IMR-90 (cell line): ENCODE results near the gene FAHD1.

Source experiments
- BHLHE40 ChIP-seq: fragments of 150-350 bp; IDR thresholded peaks from 2 replicates; pipeline ENCODE4 v1.6.1; 2016; ENCODE audit warnings: mild to moderate bottlenecking, low read depth, low read length
- CEBPB ChIP-seq: IDR thresholded peaks from 2 replicates; pipeline ENCODE4 v1.6.1; 2012; ENCODE audit warnings: low read depth, low read length, improper control_type of control experiment
- CHD1 ChIP-seq: IDR thresholded peaks from 2 replicates; pipeline ENCODE4 v1.6.1; 2012; ENCODE audit warnings: low read depth, low read length, improper control_type of control experiment
- CTCF ChIP-seq: conservative IDR thresholded peaks from 2 replicates; pipeline ENCODE4 v1.5.1; 2012; ENCODE audit warnings: mild to moderate bottlenecking, low read depth, low read length, improper control_type of control experiment
- ELK1 ChIP-seq: fragments of 150-350 bp; IDR thresholded peaks from 2 replicates; pipeline ENCODE4 v1.6.1; 2016; ENCODE audit warnings: low read depth, mild to moderate bottlenecking, low read length, moderate library complexity, borderline replicate concordance
- MAFK ChIP-seq: IDR thresholded peaks from 2 replicates; pipeline ENCODE4 v1.6.1; 2012; ENCODE audit warnings: low read depth, low read length, improper control_type of control experiment
- MAZ ChIP-seq: IDR thresholded peaks from 2 replicates; pipeline ENCODE4 v1.6.1; 2012; ENCODE audit warnings: low read depth, mild to moderate bottlenecking, low read length, improper control_type of control experiment, moderate library complexity, borderline replicate concordance
- MXI1 ChIP-seq: IDR thresholded peaks from 2 replicates; pipeline ENCODE4 v1.6.1; 2012; ENCODE audit warnings: low read depth, mild to moderate bottlenecking, low read length, moderate library complexity, borderline replicate concordance
- POLR2A ChIP-seq: IDR thresholded peaks from 2 replicates; pipeline ENCODE4 v1.6.1; 2012; ENCODE audit warnings: mild to moderate bottlenecking, low read depth, low read length
- RAD21 ChIP-seq: IDR thresholded peaks from 2 replicates; pipeline ENCODE4 v1.6.1; 2012; ENCODE audit warnings: low read length, improper control_type of control experiment
- RCOR1 ChIP-seq: IDR thresholded peaks from 2 replicates; pipeline ENCODE4 v1.6.1; 2012; ENCODE audit warnings: mild to moderate bottlenecking, low read length, improper control_type of control experiment; ENCODE audit not compliant: insufficient replicate concordance
- USF2 ChIP-seq: fragments of 150-350 bp; IDR thresholded peaks from 2 replicates; pipeline ENCODE4 v1.6.1; 2017; ENCODE audit warnings: mild to moderate bottlenecking, antibody characterized with exemption, low read length, low read depth

GRCh38 chr16:1808691-1809090, 18.3 kb upstream of the FAHD1 start:
- TF ChIP-seq CEBPB (no peak), POLR2A (no peak), RAD21 (no peak), CTCF (no peak), ELK1 (no peak), RCOR1 (no peak), CHD1 (no peak), MAZ (no peak), MXI1 (no peak), USF2 (no peak), BHLHE40 (no peak), MAFK (no peak)
